Right cardiac atrium (tissue), 5 donors: Measurements from ENCODE around the gene AGRN. TPM values are rescaled to one million over a fixed set of nuclear protein-coding genes. Genes with fewer than 3 reads are reported as not detected.
"Not testable (repeated sequence)": the region's sequence is repeated elsewhere in the genome, so short reads cannot be mapped to it uniquely, and the experiment has no call there.

Experiments
- ATAC-seq, 2 donors: fragments of 200-7000 bp; cut with Tn5 transposase; one replicate each; pipeline versions ENCODE4 v1.8.0 to v1.9.1; 2020; ENCODE audit warnings: moderate library complexity in 2 of 2, mild to moderate bottlenecking in 1 of 2
- DNase-seq, 3 donors: peaks; one replicate each; pipeline ENCODE4 v3.0.0-alpha.2; 2020
- H3K27ac ChIP-seq: one replicate; pipeline ENCODE4 v1.5.1; 2013; ENCODE audit warnings: mild to moderate bottlenecking, low read length, control low read depth, moderate library complexity
- H3K27me3 ChIP-seq: one replicate; pipeline ENCODE4 v1.6.1; 2013; ENCODE audit not compliant: control insufficient read depth, insufficient read depth
- H3K4me1 ChIP-seq: one replicate; pipeline ENCODE4 v1.6.1; 2013; ENCODE audit warnings: low read length; ENCODE audit not compliant: control insufficient read depth, insufficient read depth
- H3K4me3 ChIP-seq: one replicate; pipeline ENCODE4 v1.5.1; 2013; ENCODE audit warnings: low read length, control low read depth
- H3K9me3 ChIP-seq: one replicate; pipeline ENCODE4 v1.6.1; 2013; ENCODE audit warnings: low read length; ENCODE audit not compliant: control insufficient read depth
- WGBS: extraction: QIAGEN DNeasy Blood & Tissue Kit; methylation state at CpG from one replicate; pipeline ENCODE4 v1.1.7; 2013; 5-methylcytosine and 5-hydroxymethylcytosine counted together
- intact Hi-C, 4 donors: fragments of 100-400 bp; cut with DNase I; formaldehyde crosslinking; loops; one replicate each; pipeline versions ENCODE4 v1.11.0 to v1.14.0; 2022 to 2023
- polyA plus RNA-seq: library from polyadenylated mRNA; stranded (reverse); fragments of 200-250 nt; gene quantifications from one replicate; pipeline ENCODE4 v1.2.3, GENCODE V29; 2013
- total RNA-seq, 4 donors: library from RNA; stranded (reverse); fragmentation: NEBNext Ultra II Directional; extraction: Animal tissue kit (Norgen Biotek cat#: 25700); gene quantifications; one replicate each; pipeline ENCODE4 v1.2.1, GENCODE V29; 2021
- donor health status: healthy with polysubstance abuse.
- donor health status: DM: no; HTN: yes; CAD: no.
- donor health status: DM: no; HTN: no; CAD: no.
- donor health status: DM: no; HTN: yes; CAD: no; lungs with severe emphysema.
- donor health status: DM: yes; HTN: yes; CAD: no.

The AGRN gene
- total and polyA plus RNA-seq, 5 donors: 12.0 to 26.4 (median 19.3) TPM

DNA sequence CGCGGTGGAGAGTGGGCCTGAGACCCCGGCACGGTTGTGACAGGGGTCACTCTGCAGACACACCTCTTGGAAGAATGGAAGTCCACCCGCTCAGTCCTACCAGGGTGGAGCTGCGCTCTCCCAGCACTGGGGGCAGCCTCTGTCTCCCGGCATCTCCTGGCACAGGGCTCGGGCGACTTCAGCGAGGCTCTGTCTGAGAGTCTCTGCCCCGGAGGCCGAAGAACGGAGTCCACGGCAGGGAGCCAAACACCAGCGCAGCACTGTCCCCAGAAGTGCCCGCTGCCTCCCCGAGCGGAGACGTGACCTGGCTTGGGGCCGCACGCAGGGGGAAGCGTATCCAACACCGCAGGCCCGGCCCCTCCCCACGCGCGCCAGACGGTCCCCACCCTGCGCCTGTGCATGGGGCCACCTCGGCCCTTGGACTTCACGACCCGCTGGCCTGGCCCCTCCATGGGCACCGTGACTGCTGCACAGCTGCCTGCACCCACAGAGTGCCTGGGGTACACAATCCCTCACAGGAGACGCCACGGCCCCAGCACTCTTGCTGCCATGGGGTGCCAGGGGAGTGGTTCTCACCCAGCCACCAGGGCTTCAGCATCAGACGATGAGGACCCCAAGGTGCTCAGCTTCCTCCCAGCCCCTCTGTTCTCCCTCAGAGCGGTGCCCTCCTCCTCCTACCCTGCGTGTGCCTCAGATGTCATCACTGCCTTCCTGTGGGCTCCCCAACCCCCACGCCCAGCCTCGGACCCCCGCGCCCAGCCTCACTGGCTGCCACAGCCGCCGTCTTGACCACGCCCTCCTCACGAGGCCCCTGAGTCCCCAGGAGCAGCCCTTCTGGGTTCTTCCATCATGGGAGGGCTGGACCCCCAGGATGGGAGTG, 69.1 kb downstream of the AGRN start:
- intact Hi-C loops: no loop called here
- no peak overlapping the region for H3K4me3 ChIP-seq
- DNase-seq: peak in 2 of 3 donors; percentile 44 to 47
- H3K27me3 ChIP-seq: no peaks in the 10 kb centered on the region
- no peak overlapping the region for H3K27ac ChIP-seq
- H3K4me1 ChIP-seq: no peaks in the 10 kb centered on the region
- ATAC-seq: no peak
- WGBS: 94% methylated on average over 46 of the region's 46 CpGs
- no peaks in the 10 kb centered on the region for H3K9me3 ChIP-seq

DNA sequence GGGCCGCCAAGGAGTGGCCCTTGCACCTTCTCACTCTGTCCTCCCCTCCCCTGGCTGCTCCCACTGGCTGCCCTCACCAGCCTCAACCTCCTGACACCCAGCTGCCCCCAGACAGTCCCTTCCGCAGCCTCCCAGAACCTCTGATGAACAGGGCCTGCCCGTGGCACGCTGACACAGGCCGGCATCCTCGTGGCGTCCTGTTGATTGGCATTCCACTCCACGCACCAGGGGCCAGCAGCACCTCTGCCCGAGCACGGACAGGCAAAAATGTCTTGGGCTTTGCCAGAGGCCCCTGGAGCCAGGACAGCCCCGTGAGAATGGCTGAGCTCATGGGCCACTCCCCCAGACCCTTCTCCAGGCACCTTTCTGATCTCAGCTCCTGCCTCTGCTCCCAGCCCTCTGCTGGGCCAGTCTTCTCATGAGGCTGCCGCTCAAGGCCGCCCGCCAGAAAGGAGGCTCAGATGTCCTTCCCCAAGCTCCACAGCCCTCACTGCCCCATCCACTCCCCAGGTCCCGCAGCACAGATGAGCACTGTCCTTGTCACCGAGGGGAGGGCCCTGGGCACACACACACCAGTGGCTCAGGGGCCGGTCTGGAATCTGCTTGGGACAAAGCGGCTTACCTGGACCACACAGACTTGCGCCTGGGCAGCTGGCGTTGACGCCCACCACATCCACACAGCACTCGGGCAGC, 70.0 kb downstream of the AGRN start:
- no peak for ATAC-seq

DNA sequence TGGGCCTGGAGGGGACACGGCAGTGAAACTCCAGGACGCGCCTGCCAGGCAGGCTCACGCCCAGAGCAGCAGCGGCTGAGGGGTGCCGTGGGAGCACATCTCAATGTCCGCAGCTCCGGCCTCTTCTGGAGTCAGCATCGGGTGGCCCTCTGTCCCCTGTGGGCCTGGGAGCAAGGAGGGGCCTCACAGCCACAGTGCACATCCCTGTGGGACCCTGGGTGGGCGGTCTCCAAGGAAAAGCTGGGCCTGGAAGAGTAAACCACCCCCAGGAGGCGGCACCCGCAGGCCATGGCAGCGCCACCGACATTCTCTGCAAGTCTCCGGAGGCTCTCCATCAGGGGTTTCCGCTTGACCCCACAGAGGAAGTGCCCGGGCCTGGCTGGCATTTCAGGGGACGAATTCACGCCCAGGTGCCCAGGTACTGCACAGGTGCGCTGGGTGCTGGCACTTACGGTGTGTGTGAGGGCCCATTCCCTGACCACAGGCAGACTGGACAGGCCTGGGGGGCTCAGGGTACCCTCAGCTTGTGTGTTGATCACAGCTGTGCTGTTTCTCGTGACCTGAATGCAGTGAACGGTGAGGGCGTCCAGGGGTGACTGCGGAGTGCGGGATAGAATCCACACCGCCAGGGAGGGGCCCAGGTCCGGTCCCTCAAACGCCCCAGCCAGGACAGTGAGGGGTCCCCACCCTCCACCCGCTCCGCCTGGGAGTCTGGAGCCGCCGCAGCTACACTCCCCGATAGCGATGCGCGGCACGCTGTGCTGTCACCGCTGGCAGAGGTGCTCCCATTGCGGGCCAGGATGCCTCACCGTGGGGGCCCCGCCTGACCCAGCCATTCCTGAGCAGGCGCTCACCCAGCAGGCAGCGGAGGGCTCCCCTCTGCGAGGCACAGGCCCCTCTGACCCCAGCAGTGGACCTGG, 70.8 kb downstream of the AGRN start:
- Histone ChIP-seq H3K27me3 (no peaks in the 10 kb centered on the region), H3K4me3 (no peak overlapping the region), H3K4me1 (no peaks in the 10 kb centered on the region), H3K27ac (no peak overlapping the region), H3K9me3 (no peaks in the 10 kb centered on the region)
- intact Hi-C loops: no loop called here
- 95% methylated on average over 45 of the region's 45 CpGs for WGBS
- ATAC-seq (no peak), DNase-seq (peak in 2 of 3 donors; percentile 51 to 63)

More for the DNA sequence above, 70.0 kb downstream of the AGRN start:
- Histone ChIP-seq H3K9me3 (no peaks in the 10 kb centered on the region), H3K27me3 (no peaks in the 10 kb centered on the region), H3K4me1 (no peaks in the 10 kb centered on the region), H3K27ac (no peak overlapping the region), H3K4me3 (no peak overlapping the region)
- intact Hi-C loops: no loop called here
- peak in 1 of 3 donors; percentile 40 for DNase-seq
- WGBS: 94% methylated on average over 22 of the region's 22 CpGs

DNA sequence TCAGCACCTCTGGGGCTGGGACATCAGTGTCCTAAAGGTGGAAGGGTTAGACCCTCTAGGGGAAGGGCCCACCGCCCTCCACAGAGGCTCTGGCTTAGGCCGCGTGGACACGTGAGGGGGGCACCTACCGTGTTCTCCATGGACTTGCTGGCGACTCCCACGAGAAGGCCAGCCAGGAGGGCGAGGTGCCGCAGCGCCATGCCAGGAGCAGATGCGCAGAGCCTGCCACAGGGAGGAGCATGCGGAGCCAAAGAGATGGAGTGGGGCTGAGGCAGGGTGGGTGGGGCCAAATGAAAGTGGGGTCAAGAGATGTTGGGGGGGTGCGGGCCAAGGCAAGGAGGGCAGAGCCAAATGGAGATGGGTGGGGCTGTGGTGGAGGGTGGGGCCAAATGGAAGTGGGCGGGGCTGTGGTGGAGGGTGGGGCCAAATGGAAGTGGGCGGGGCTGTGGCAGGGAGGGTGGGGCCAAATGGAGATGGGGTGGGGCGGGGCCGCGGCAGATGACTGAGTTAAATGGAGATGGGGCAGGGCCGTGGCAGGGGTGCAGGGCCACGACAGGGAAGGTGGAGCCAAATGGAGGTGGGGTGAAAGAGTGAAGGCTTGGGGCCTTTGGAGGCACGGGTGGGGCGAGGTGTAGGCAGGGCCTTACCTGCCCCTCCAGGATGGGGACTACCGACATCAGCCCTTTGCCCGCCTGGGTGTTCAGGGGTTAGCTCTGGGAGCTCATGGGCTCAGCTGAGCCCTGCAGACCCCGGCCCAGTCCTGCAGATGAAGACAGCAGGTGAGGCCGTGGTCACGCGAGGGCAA, 71.6 kb downstream of the AGRN start:
- intact Hi-C loops: no loop called here
- no peaks in the 10 kb centered on the region for H3K9me3 ChIP-seq
- 97% methylated on average over 28 of the region's 28 CpGs for WGBS
- no peak overlapping the region for H3K27ac ChIP-seq
- DNase-seq (peak; percentile 21 to 48 (median 48)), ATAC-seq (no peak)
- H3K4me1 ChIP-seq: no peaks in the 10 kb centered on the region
- H3K27me3 ChIP-seq: no peaks in the 10 kb centered on the region
- no peak overlapping the region for H3K4me3 ChIP-seq

DNA sequence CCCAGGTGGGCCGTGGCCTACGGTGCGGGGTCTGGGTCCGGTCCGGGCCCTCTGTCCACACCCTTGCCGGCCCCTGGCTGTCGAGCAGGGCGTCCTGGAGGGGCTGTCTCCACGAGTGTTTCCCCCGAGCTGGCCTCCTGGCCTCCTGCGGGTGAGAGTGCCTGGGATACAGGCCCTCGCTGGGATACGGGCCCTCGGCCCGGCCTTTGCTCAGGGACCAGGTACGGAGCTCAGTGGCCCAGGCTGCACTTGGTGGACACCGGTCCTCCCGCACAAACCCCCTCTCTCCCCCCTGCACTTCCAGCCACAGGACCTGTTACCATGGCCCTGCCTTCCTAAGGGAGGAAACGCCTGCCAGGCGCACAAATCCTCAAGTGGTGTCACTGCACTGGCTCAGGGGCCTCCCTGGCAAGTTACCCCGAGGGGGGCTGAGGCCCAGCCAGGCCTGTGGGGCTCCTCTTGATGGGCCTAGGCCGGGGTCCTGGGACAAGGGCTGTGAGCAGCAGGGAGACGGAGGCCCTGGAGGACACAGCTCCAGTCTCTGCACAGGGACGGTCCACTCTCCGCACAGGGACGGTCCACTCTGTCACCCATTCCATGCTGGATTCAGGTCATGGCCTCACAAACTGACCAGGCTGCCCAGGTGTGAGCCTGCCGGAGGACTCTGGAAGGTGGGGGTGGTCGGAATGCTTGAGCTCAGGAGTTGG, 72.4 kb downstream of the AGRN start:
- Histone ChIP-seq H3K4me3 (no peak overlapping the region), H3K9me3 (no peaks in the 10 kb centered on the region), H3K27me3 (no peaks in the 10 kb centered on the region), H3K4me1 (no peaks in the 10 kb centered on the region), H3K27ac (no peak overlapping the region)
- DNase-seq (peak in 1 of 3 donors; percentile 67), ATAC-seq (peak in 1 of 2 donors; percentile 5)
- intact Hi-C loops: no loop called here
- WGBS: 95% methylated on average over 28 of the region's 28 CpGs

DNA sequence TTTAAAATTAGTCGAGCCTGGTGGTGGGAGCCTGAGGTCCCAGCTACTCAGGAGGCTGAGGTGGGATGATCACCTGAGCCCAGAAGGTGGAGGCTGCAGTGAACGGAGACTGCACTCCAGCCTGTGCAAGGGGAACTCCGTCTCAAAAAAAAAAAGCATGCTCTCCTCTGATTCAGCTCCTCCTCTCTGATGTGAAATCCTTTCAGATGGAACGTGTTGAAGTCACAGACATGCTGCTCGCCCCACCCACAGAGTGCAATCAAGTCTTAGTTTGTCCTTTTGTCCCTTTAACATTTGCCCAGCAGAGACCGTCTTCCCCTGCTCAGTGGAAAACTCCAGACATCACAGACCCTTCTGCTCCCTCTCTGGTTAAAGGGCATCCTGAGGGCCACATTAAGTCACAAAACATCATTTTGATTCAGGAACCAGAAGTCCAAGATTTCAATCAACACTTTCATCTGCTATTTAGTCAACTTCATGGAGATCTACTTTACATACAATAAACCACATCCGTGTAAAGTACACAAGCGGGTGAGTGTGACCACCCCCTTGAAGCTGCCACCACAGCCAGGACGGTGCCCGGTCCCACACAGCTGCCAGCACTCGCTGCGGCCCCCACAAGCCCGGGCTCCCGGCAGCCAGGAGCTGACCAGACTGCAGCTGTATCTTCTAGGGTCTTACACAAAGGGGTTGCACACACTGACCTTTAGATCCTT, 73.1 kb downstream of the AGRN start:
- 87% methylated on average over 14 of the region's 14 CpGs for WGBS
- intact Hi-C loops: no loop called here
- ATAC-seq (no peak), DNase-seq (no peak)
- Histone ChIP-seq H3K27me3 (no peaks in the 10 kb centered on the region), H3K27ac (no peak overlapping the region), H3K4me3 (no peak overlapping the region), H3K4me1 (no peaks in the 10 kb centered on the region), H3K9me3 (no peaks in the 10 kb centered on the region)

DNA sequence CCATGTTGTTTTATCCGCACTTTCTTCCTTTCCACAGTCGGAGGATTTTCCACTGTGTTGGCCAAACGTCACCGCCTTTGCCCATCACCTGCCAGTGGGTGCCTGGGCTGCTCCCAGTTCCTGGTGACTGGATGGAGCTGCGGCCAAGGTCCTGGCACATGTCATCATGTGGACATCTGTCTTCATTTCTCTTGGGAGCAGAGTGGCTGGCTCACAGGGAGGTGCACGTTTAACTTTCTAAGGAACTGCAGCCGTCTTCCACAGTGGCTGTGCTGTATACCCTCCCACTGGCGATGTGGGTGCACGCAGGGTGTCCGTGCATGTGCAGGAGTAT, 73.7 kb downstream of the AGRN start:
- intact Hi-C loops: no loop called here
- H3K4me3 ChIP-seq: no peak overlapping the region
- ATAC-seq (no peak), DNase-seq (peak in 1 of 3 donors; percentile 35)
- 89% methylated on average over 10 of the region's 10 CpGs for WGBS
- no peaks in the 10 kb centered on the region for H3K9me3 ChIP-seq
- H3K27me3 ChIP-seq: no peaks in the 10 kb centered on the region
- no peak overlapping the region for H3K27ac ChIP-seq
- H3K4me1 ChIP-seq: no peaks in the 10 kb centered on the region

DNA sequence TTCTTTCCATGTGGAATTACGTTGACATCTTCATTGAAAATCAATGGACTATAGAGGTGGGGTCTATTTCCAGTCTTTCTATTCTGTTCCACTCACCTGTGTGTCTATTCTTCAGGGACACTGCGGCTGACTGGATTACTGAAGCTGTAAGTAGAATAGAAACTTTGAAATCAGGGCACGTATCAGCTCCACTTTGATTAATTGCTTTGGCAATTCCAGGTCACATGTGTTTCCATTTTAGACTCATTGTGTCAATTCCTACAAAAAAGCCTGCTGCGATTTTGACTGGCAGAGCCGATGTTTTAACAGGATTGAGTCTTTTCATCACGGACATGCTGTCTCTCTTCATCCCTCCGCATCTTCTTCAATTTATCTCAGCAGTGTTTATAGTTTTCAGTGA, 75.1 kb downstream of the AGRN start:
- no peak overlapping the region for H3K27ac ChIP-seq
- no peak for ATAC-seq
- intact Hi-C loops: no loop called here
- peak in 1 of 3 donors; percentile 6 for DNase-seq
- H3K4me3 ChIP-seq: no peak overlapping the region
- no peaks in the 10 kb centered on the region for H3K9me3 ChIP-seq
- H3K4me1 ChIP-seq: no peaks in the 10 kb centered on the region
- whole genome bisulfite sequencing: 94% methylated on average over 7 of the region's 7 CpGs
- H3K27me3 ChIP-seq: no peaks in the 10 kb centered on the region

DNA sequence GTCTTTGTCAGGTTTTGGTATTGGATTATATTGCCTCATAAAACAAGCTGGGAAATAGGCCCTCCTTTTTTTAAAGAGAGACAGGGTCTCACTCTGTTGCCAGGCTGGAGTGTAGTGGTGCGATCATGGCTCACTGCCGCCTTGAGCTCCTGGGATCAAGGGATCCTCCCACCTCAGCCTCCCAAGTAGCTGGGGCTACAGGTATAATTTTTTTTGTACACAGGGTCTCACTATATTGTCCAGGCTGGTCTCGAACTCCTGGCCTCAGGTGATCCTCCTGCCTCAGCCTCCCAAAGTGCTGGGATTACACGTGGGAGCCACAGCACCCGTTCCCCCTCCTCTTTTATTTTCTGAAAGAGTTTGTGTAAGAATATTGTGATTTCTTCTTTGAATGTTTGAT, 76.2 kb downstream of the AGRN start:
- DNase-seq, H3K27ac ChIP-seq, H3K4me3 ChIP-seq, H3K27me3 ChIP-seq, ATAC-seq, H3K9me3 ChIP-seq, H3K4me1 ChIP-seq, intact Hi-C loops: not testable (repeated sequence)
- WGBS: 96% methylated on average over 5 of the region's 5 CpGs
